NCI-H187 (cell line): Measurements from ENCODE around the gene C15orf62.

ENCODE experiments used
- DNase-seq, 2 experiments: peaks; one replicate each; lab custom pipeline; 2025; lab: John Stamatoyannopoulos, UW

The C15orf62 gene

GRCh38 chr15:40815042-40815698, 45.4 kb downstream of the C15orf62 start:
- DNase-seq: no peak

GRCh38 chr15:40819048-40819447, 49.3 kb downstream of the C15orf62 start:
- DNase-seq: no peak

- DNase-seq: no peak
Observed at GRCh38 chr15:40821195-40821594, 51.4 kb downstream of the C15orf62 start.
